ENCODE measurements around the gene LNX2.
"Not testable (repeated sequence)": the region's sequence is repeated elsewhere in the genome, so short reads cannot be mapped to it uniquely, and the experiment has no call there.

LNX2 gene

GRCh38 chr13:27637289-27637626 lies 16.9 kb upstream of the LNX2 start:
- no peak for DNase-seq (ENCODE audit: low read depth in 2 of 2)

DNA sequence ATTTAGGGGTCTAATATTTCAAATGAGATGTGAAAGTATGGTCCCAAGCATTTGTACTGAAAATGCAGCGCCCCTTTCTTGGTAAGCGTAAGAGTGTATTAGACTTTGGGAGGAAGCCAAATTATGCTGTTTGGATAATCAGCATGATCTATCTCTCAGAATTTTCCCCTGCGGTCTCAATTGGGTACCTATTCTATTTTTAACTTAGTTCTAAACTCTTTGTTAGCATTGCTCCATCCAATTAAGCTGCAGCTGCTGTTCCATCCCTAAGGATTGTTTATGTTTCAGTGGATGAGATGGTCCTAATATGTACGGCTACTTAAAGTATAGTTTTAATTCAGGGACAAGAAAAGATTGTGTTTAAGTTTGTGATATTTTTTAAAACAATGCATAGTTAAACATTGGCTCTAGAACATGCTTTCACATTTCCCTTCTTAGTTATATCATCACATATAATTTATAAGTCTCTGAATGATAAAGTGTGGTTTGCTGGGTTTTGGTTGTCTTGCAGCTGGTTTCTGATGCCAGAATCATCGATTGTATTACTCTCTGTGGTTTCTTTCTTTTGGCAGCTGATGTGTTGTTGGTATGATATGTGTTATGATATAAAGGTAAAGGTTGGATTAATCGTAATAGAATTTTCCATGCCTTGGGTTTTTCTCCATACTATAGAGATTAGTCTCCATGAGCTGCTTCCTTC lies 16.4 kb upstream of the LNX2 start:
- no peak for DNase-seq (ENCODE audit: low read depth in 2 of 2)

- no peak for DNase-seq (ENCODE audit: low read depth in 2 of 2)
Observed at GRCh38 chr13:27635266-27635665, 14.9 kb upstream of the LNX2 start.

- DNase-seq (ENCODE audit: low read depth in 2 of 2), result no peak
Observed at GRCh38 chr13:27634791-27635190, 14.5 kb upstream of the LNX2 start.

GRCh38 chr13:27634231-27634630 lies 13.9 kb upstream of the LNX2 start:
- DNase-seq (ENCODE audit: low read depth in 2 of 2), result no peak

- no peak for DNase-seq (ENCODE audit: low read depth in 2 of 2)
Observed at GRCh38 chr13:27632648-27633047, 12.3 kb upstream of the LNX2 start.

DNA sequence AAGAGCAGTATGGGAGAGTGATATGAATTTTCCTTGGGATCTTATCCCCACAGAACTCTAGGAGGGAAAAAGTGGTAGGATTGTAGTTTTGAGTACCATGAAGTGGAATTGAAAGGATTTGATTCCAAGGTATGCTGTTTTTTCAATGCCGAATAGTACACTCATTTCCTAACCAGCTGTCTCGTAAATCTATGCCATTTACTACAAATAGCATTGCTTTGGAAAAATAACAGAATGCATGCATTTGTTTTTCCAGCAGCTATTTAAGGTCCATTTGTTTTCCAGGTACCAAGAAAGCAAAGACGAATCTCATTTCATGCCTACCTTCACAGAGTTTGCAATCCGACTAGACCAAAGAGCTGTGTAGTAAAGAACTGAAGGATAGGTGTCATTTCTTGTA lies 11.9 kb upstream of the LNX2 start:
- DNase-seq (ENCODE audit: low read depth in 2 of 2), result no peak

GRCh38 chr13:27631665-27632064 lies 11.3 kb upstream of the LNX2 start:
- DNase-seq (ENCODE audit: low read depth in 2 of 2), result no peak

DNA sequence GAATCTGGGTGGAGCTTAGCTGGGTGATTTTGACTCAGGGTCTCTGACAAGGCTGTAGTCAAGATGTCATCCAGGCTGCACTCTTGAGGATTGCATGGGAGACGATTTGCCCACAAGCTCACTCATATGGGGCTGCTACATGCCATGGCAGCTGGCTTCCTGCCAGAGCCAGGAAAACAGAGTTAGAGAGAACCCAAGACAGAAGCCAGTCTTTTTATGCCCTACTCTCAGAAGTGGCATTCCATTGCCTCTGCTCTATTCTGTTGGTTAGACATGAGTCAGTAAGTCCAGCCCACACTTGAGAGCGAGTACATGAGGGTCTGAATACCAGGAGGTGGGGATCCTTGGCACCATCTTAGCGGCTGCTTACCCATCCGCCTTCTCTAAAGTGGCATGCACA lies 10.8 kb upstream of the LNX2 start:
- DNase-seq (ENCODE audit: low read depth in 2 of 2), result no peak

GRCh38 chr13:27628766-27629165 lies 8.4 kb upstream of the LNX2 start:
- not testable (repeated sequence) for DNase-seq (ENCODE audit: low read depth in 2 of 2)

- DNase-seq (ENCODE audit: low read depth in 2 of 2), result no peak
Observed at GRCh38 chr13:27628081-27628480, 7.8 kb upstream of the LNX2 start.

GRCh38 chr13:27627380-27627779 lies 7.1 kb upstream of the LNX2 start:
- DNase-seq (ENCODE audit: low read depth in 2 of 2), result no peak

DNA sequence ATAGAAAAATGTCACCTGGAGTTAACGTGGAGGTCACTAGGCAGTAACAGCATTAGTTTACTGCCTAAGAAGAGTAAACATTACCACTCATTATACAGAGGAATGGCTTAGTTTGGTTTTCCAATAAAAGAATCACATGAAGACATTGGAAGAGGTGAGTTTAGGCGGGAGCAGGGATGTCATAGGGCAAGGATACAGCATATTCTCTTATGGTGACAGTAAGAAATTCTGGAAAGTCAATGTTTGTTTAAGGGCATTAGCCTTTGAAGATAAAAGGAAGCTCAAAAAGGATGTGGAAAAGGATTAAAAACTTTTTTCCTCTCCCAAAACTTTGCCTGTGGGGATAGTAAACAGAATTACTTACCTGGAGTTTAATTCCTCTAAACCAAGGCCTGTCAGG lies 5.5 kb upstream of the LNX2 start:
- DNase-seq (ENCODE audit: low read depth in 2 of 2), result no peak

- DNase-seq (ENCODE audit: low read depth in 2 of 2), result no peak
Observed at GRCh38 chr13:27624071-27624470, 3.7 kb upstream of the LNX2 start.

DNA sequence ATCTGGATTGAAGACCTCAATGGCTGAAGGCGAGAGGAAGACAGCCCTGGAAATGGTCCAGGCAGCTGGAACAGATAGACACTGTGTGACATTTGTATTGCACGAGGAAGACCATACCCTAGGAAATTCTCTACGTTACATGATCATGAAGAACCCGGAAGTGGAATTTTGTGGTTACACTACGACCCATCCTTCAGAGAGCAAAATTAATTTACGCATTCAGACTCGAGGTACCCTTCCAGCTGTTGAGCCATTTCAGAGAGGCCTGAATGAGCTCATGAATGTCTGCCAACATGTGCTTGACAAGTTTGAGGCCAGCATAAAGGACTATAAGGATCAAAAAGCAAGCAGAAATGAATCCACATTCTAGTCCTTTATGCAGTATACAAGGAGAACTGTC lies 2.6 kb upstream of the LNX2 start:
- no peak for DNase-seq (ENCODE audit: low read depth in 2 of 2)

DNA sequence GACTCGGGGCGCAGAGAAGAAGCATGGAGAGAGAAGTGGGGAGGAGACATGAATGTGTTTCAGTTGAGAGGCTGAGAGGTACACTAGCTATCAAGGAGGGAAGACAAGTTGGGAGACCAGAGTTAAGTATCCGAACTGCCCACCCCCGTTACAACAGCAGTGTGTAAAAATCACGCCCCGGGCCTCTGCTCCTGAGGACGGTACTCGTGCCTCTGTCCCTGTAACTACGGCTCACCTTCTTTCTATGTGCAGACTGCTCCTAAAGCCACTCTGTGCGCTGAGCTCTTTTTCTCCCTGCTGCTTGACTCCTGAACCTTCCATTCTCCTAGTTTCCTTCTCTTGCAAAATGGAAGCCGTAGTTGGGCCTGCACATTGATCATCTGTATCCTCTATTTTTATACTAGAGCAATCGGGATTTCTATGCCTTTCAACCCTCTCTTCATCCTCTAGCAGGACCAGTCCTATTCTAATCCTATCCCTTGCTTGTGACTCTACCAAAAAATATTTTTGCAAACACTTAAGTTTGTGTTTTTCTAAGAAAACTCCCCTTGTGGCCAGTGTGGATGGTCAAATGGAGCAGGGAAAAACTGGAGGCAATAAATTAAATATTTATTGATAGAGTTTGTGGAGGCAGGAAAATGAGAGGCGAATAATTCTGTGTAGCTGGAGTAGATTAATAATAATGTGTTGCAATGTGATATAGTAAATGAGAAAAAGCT lies 1.9 kb upstream of the LNX2 start:
- DNase-seq (ENCODE audit: low read depth in 2 of 2), result no peak

GRCh38 chr13:27621366-27622101 lies 1.2 kb upstream of the LNX2 start, which contains the start of gene POLR1D:
Gene POLR1D (plus strand): TSS chr13:27621892. CDS start chr13:27621984, 92 bp downstream.
- peak; percentile 80 to 82 for DNase-seq (ENCODE audit: low read depth in 2 of 2)

DNA sequence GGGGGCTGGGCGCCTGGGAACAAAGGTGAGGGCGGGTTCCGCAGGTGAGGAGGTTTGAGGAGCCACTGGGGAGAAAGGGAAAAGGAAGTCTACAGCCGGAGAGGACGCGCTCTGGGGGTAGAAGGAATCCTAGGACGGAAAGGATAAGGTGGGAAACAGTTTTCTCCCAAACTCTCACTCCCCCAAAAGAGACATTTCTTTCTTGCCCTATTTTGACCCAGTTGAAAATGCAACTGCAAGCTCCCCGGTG lies 712 bp upstream of the LNX2 start:
- DNase-seq (ENCODE audit: low read depth in 2 of 2), result no peak

- DNase-seq (ENCODE audit: low read depth in 2 of 2), result peak in 1 of 2 donors; percentile 33
Observed at GRCh38 chr13:27619728-27620376, 477 bp downstream of the LNX2 start.

DNA sequence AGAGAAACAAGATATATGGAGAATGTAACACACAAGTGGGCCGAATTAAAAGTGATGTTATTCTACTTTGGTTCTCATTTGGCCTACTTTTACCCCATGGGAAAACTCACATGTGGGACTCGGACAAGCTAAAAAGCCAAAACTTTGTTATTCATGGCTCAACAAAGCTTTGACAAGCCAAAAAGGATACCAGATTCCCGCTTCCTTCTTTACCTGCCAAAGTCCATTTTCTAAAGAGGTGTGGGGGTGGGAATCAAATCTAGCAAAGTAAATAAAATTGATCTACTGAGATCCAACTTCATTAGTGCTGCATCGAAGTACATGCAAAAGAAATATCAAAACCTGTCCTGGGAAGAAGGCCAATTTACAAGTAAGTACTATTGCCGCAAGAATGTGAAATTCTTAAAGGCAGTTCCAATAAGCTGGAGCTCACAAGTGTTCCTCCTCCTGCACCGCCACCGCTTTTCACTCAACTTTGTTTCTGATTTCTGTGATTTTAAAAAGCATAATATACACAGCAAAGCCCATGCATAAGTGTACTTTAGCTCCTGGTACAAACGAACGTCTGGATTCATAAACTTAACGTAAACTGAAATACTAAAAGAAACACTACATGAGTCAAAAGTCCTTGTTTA lies 1.1 kb downstream of the LNX2 start:
- DNase-seq (ENCODE audit: low read depth in 2 of 2), result no peak

GRCh38 chr13:27617881-27618321 lies 2.4 kb downstream of the LNX2 start:
- DNase-seq (ENCODE audit: low read depth in 2 of 2), result no peak

DNA sequence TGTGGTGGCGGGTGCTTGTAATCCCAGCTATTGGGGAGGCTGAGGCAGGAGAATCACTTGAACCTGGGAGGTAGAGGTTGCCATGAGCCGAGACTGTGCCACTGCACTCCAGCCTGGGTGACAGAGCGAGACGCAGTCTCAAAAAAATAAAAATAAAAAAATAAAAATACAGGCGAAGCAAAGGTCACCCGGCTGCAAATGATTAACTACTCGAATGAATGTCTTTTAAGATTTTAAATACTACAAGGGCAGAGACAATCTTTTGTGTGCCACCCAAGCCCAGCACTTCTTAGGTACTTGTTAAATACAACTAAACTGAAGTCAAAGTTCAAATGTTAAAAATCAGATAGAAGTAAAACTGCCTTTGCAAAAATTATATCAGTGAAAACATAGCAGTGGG lies 6.7 kb downstream of the LNX2 start:
- no peak for DNase-seq (ENCODE audit: low read depth in 2 of 2)

Measured in stimulated activated CD8-positive, alpha-beta memory T cell treated with anti-CD3 and anti-CD28 coated beads, Interleukin-7, amount 100 ng/mL, for 4 hours (primary cell).